ENCODE measurements around the gene PRSS53. TPM values are rescaled to one million over a fixed set of nuclear protein-coding genes. Genes with fewer than 3 reads are reported as not detected.

PRSS53 gene
- total and polyA plus RNA-seq, 2 donors from 2014 or later = 0.99 to 2.6 TPM

DNA sequence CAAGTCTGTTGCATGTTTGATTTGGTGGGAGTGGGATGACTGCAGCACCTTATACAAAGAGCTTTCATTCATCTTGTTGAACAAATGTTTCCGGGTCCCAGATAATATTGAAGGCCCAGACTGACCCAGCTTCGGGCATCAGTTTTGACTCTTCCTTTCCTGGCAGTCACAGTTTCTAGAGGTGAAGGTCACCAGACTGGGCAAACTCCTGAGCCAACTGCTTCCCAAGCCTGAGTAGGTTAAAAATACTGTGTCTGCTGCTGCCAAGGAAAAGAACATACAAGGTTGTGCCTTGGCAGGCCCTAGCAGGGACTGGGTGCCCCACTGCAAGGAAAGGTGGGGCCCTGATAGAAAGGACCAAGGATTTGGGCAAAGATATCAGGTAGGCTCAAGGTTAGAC is 24.0 kb upstream of the PRSS53 start:
- DNase-seq (no peak), FAIRE-seq (no peak)
- Histone ChIP-seq H3K4me3 (ENCODE audit: low read length in 3 of 3) (no peak overlapping the region), H3K9ac (ENCODE audit: low read length in 3 of 3) (peak overlapping the region in 1 of 3 donors; percentile 4), H3K4me1 (ENCODE audit: control insufficient read depth in 2 of 3, insufficient read depth in 2 of 3, low read depth in 1 of 3, low read length in 3 of 3) (peaks cover 0 to 16% (median 12%) of the 10 kb centered on the region in 3 donors), H3K27ac (ENCODE audit: low read depth in 2 of 2, low read length in 2 of 2) (peak overlapping the region; percentile 54 to 73), H3K36me3 (ENCODE audit: control insufficient read depth in 2 of 3, insufficient read depth in 3 of 3, low read length in 3 of 3) (peaks cover 0 to 19% (median 8%) of the 10 kb centered on the region in 3 donors), H3K27me3 (ENCODE audit: control insufficient read depth, insufficient read depth, low read length) (no peaks in the 10 kb centered on the region), H3K9me3 (ENCODE audit: control insufficient read depth in 2 of 3, insufficient read depth in 1 of 3, low read length in 3 of 3) (no peaks in the 10 kb centered on the region)
- intact Hi-C loops (cut with DNase I) = no loop called here
- TF ChIP-seq, protein P1, sequence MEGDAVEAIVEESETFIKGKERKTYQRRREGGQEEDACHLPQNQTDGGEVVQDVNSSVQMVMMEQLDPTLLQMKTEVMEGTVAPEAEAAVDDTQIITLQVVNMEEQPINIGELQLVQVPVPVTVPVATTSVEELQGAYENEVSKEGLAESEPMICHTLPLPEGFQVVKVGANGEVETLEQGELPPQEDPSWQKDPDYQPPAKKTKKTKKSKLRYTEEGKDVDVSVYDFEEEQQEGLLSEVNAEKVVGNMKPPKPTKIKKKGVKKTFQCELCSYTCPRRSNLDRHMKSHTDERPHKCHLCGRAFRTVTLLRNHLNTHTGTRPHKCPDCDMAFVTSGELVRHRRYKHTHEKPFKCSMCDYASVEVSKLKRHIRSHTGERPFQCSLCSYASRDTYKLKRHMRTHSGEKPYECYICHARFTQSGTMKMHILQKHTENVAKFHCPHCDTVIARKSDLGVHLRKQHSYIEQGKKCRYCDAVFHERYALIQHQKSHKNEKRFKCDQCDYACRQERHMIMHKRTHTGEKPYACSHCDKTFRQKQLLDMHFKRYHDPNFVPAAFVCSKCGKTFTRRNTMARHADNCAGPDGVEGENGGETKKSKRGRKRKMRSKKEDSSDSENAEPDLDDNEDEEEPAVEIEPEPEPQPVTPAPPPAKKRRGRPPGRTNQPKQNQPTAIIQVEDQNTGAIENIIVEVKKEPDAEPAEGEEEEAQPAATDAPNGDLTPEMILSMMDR (IDR thresholded peaks at IDR 0.05; ENCODE audit: borderline replicate concordance, extremely low read depth, insufficient read depth) = no peak

- intact Hi-C loops (cut with DNase I) = no loop called here
- no peak for FAIRE-seq
These were observed 23.2 kb upstream of the PRSS53 start for GRCh38 chr16:31111881-31112466.

GRCh38 chr16:31110106-31111034 is 21.6 kb upstream of the PRSS53 start:
- Histone ChIP-seq H3K9ac (ENCODE audit: low read length in 3 of 3) (no peak overlapping the region), H3K27me3 (ENCODE audit: control insufficient read depth, insufficient read depth, low read length) (no peaks in the 10 kb centered on the region), H3K9me3 (ENCODE audit: control insufficient read depth in 2 of 3, insufficient read depth in 1 of 3, low read length in 3 of 3) (no peaks in the 10 kb centered on the region), H3K4me3 (ENCODE audit: low read length in 3 of 3) (no peak overlapping the region), H3K27ac (ENCODE audit: low read depth in 2 of 2, low read length in 2 of 2) (no peak overlapping the region), H3K36me3 (ENCODE audit: control insufficient read depth in 2 of 3, insufficient read depth in 3 of 3, low read length in 3 of 3) (peaks cover 0 to 19% (median 8%) of the 10 kb centered on the region in 3 donors), H3K4me1 (ENCODE audit: control insufficient read depth in 2 of 3, insufficient read depth in 2 of 3, low read depth in 1 of 3, low read length in 3 of 3) (peaks cover 0 to 20% (median 12%) of the 10 kb centered on the region in 3 donors)
- no peak for FAIRE-seq
- TF ChIP-seq, protein P1 (IDR thresholded peaks at IDR 0.05; ENCODE audit: borderline replicate concordance, extremely low read depth, insufficient read depth) = no peak
- intact Hi-C loops (cut with DNase I) = no loop called here
- no peak for DNase-seq

More at GRCh38 chr16:31111881-31112466, 23.2 kb upstream of the PRSS53 start:
- TF ChIP-seq, protein P1 (IDR thresholded peaks at IDR 0.05; ENCODE audit: borderline replicate concordance, extremely low read depth, insufficient read depth) = no peak
- Histone ChIP-seq H3K4me3 (ENCODE audit: low read length in 3 of 3) (no peak overlapping the region), H3K9me3 (ENCODE audit: control insufficient read depth in 2 of 3, insufficient read depth in 1 of 3, low read length in 3 of 3) (no peaks in the 10 kb centered on the region), H3K9ac (ENCODE audit: low read length in 3 of 3) (no peak overlapping the region), H3K4me1 (ENCODE audit: control insufficient read depth in 2 of 3, insufficient read depth in 2 of 3, low read depth in 1 of 3, low read length in 3 of 3) (peaks cover 0 to 16% (median 12%) of the 10 kb centered on the region in 3 donors), H3K27me3 (ENCODE audit: control insufficient read depth, insufficient read depth, low read length) (no peaks in the 10 kb centered on the region), H3K36me3 (ENCODE audit: control insufficient read depth in 2 of 3, insufficient read depth in 3 of 3, low read length in 3 of 3) (peaks cover 0 to 19% (median 8%) of the 10 kb centered on the region in 3 donors), H3K27ac (ENCODE audit: low read depth in 2 of 2, low read length in 2 of 2) (no peak overlapping the region)
- peak in 2 of 5 donors; percentile 45 to 74 for DNase-seq

Measured in kidney (tissue), 14 donors.